SK-N-SH treated with all-trans-retinoic acid at 6 μM for 48 hours (cell line): ENCODE results near the gene FAM210A.

Experiments used
- ATAC-seq: fragments of 200-7000 bp; cut with Tn5 transposase; 3 replicates; pipeline ENCODE4 v1.9.1; 2020; ENCODE audit warnings: mild to moderate bottlenecking, moderate library complexity
- ARNTL ChIP-seq: fragments of 450-650 bp; formaldehyde crosslinking; IDR thresholded peaks from 2 replicates; pipeline ENCODE4 v1.5.0; 2020; ENCODE audit warnings: low read depth, mild to moderate bottlenecking, moderate library complexity, borderline replicate concordance
- BACH2 ChIP-seq: fragments of 250-450 bp; sonication (Bioruptor Pico); IDR thresholded peaks from 2 replicates; pipeline ENCODE4 v1.9.0; 2021; ENCODE audit warnings: mild to moderate bottlenecking, borderline replicate concordance
- CREB5 ChIP-seq: fragments of 250-450 bp; sonication (Bioruptor Pico); IDR thresholded peaks from 2 replicates; pipeline ENCODE4 v1.5.1; 2020; ENCODE audit warnings: low read depth, mild to moderate bottlenecking, moderate library complexity
- CSDC2 ChIP-seq: fragments of 250-450 bp; sonication (Bioruptor Pico); IDR thresholded peaks from 2 replicates; pipeline ENCODE4 v1.5.0; 2020; ENCODE audit warnings: mild to moderate bottlenecking, moderate library complexity
- CSRNP3 ChIP-seq: fragments of 250-450 bp; sonication (Bioruptor Pico); IDR thresholded peaks from 2 replicates; pipeline ENCODE4 v1.5.1; 2021; ENCODE audit warnings: mild to moderate bottlenecking, moderate library complexity
- ESRRG ChIP-seq: fragments of 250-450 bp; sonication (Bioruptor Pico); IDR thresholded peaks from 2 replicates; pipeline ENCODE4 v1.6.1; 2021; ENCODE audit warnings: mild to moderate bottlenecking
- GLIS3 ChIP-seq: fragments of 250-450 bp; sonication (Bioruptor Pico); IDR thresholded peaks from 2 replicates; pipeline ENCODE4 v1.5.0; 2020; ENCODE audit warnings: mild to moderate bottlenecking, moderate library complexity
- OSR1 ChIP-seq: fragments of 250-450 bp; sonication (Bioruptor Pico); IDR thresholded peaks from 2 replicates; pipeline ENCODE4 v1.8.0; 2022; ENCODE audit warnings: moderate library complexity, mild to moderate bottlenecking, inconsistent platforms
- PATZ1 ChIP-seq: fragments of 250-450 bp; sonication (Bioruptor Pico); IDR thresholded peaks from 2 replicates; pipeline ENCODE4 v1.8.0; 2020; ENCODE audit warnings: mild to moderate bottlenecking, moderate library complexity, borderline replicate concordance
- POU6F1 ChIP-seq: fragments of 250-450 bp; sonication (Bioruptor Pico); IDR thresholded peaks from 2 replicates; pipeline ENCODE4 v1.8.0; 2021; ENCODE audit warnings: low read depth, mild to moderate bottlenecking, moderate library complexity, borderline replicate concordance
- PPARA ChIP-seq: fragments of 250-450 bp; sonication (Bioruptor Pico); IDR thresholded peaks from 2 replicates; pipeline ENCODE4 v1.5.0; 2020; ENCODE audit warnings: mild to moderate bottlenecking, borderline replicate concordance
- RARB ChIP-seq: fragments of 250-450 bp; sonication (Bioruptor Pico); IDR thresholded peaks from 2 replicates; pipeline ENCODE4 v1.8.0; 2021; ENCODE audit warnings: mild to moderate bottlenecking, moderate library complexity
- SNAI2 ChIP-seq: fragments of 250-450 bp; sonication (Bioruptor Pico); IDR thresholded peaks from 2 replicates; pipeline ENCODE4 v1.5.0; 2020; ENCODE audit warnings: mild to moderate bottlenecking, moderate library complexity
- TCF4 ChIP-seq: fragments of 250-450 bp; sonication (Bioruptor Pico); IDR thresholded peaks from 2 replicates; pipeline ENCODE4 v1.8.0; 2021; ENCODE audit warnings: mild to moderate bottlenecking, moderate library complexity, borderline replicate concordance
- TOX ChIP-seq: fragments of 250-450 bp; sonication (Bioruptor Pico); IDR thresholded peaks from 2 replicates; pipeline ENCODE4 v1.8.0; 2021; ENCODE audit warnings: mild to moderate bottlenecking, moderate library complexity, borderline replicate concordance
- TSHZ2 ChIP-seq: fragments of 250-450 bp; sonication (Bioruptor Pico); IDR thresholded peaks from 2 replicates; pipeline ENCODE4 v1.5.0; 2020; ENCODE audit warnings: mild to moderate bottlenecking, moderate library complexity
- ZC3H10 ChIP-seq: fragments of 250-450 bp; sonication (Bioruptor Pico); IDR thresholded peaks from 2 replicates; pipeline ENCODE4 v1.5.1; 2021; ENCODE audit warnings: mild to moderate bottlenecking, moderate library complexity
- ZFP3 ChIP-seq: fragments of 250-450 bp; sonication (Bioruptor Pico); IDR thresholded peaks from 2 replicates; pipeline ENCODE4 v1.5.0; 2020; ENCODE audit warnings: mild to moderate bottlenecking, moderate library complexity
- ZFP30 ChIP-seq: fragments of 450-650 bp; formaldehyde crosslinking; IDR thresholded peaks from 2 replicates; pipeline ENCODE4 v1.5.0; 2022; ENCODE audit warnings: mild to moderate bottlenecking, moderate library complexity
- ZNF70 ChIP-seq: fragments of 450-650 bp; formaldehyde crosslinking; IDR thresholded peaks from 2 replicates; pipeline ENCODE4 v1.5.0; 2020; ENCODE audit warnings: mild to moderate bottlenecking, moderate library complexity
- ZNF8 ChIP-seq: fragments of 450-650 bp; formaldehyde crosslinking; IDR thresholded peaks from 2 replicates; pipeline ENCODE4 v1.5.0; 2020; ENCODE audit warnings: mild to moderate bottlenecking, moderate library complexity

FAM210A gene

GRCh38 chr18:13633700-13634099 is 92.7 kb downstream of the FAM210A start:
- no peak for ATAC-seq
- TF ChIP-seq ARNTL (CRISPR knock-in tag) (no peak), OSR1 (CRISPR knock-in tag) (no peak), POU6F1 (CRISPR knock-in tag) (no peak), ESRRG (CRISPR knock-in tag) (no peak), CREB5 (CRISPR knock-in tag) (no peak), SNAI2 (no peak), ZC3H10 (no peak), TOX (CRISPR knock-in tag) (no peak), TCF4 (no peak), ZNF8 (no peak), CSDC2 (CRISPR knock-in tag) (no peak), ZNF70 (no peak), GLIS3 (CRISPR knock-in tag) (no peak)

- no peak for ATAC-seq
- TF ChIP-seq RARB (no peak), TSHZ2 (CRISPR knock-in tag) (no peak), PPARA (CRISPR knock-in tag) (no peak)
These were observed 95.6 kb downstream of the FAM210A start for GRCh38 chr18:13630716-13631268.

- peak; percentile 96 for ATAC-seq
- TF ChIP-seq GLIS3 (CRISPR knock-in tag) (no peak), TCF4 (no peak), PATZ1 (CRISPR knock-in tag) (no peak), POU6F1 (CRISPR knock-in tag) (no peak), ESRRG (CRISPR knock-in tag) (no peak), SNAI2 (no peak), BACH2 (CRISPR knock-in tag) (no peak), ZFP3 (CRISPR knock-in tag) (no peak), CSDC2 (CRISPR knock-in tag) (no peak), ZNF8 (no peak), ZFP30 (CRISPR knock-in tag) (no peak), TSHZ2 (CRISPR knock-in tag) (no peak), ZC3H10 (no peak), ARNTL (CRISPR knock-in tag) (no peak), TOX (CRISPR knock-in tag) (no peak), CSRNP3 (CRISPR knock-in tag) (no peak)
These were observed 96.3 kb downstream of the FAM210A start for GRCh38 chr18:13629841-13630715.
